ENCODE data around the gene PURB.
"Not testable (repeated sequence)": the region's sequence is repeated elsewhere in the genome, so short reads cannot be mapped to it uniquely, and the experiment has no call there.

Gene PURB

DNA sequence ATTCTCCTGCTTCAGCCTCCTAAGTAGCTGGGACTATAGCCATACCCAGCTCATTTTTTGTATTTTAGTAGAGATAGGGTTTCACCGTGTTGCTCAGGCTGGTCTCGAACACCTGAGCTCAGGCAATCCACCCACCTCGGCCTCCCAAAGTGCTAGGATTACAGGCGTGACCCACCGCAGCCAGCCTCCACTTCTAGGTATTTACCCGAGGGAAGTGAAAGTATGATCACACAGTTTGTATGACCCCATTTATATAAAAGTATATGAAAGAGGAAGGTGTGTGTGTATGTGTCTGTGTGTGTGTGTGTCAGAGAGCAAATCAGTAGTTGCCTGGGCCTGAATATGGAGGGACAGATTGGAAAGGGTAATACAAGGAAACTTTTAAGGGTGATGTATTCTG is 2.0 kb upstream of the PURB start:
- no peak overlapping the region for H3K4me3 ChIP-seq (ENCODE audit: low read length)
- H3K9me3 ChIP-seq (ENCODE audit: control insufficient read depth, low read length), result no peaks in the 10 kb centered on the region
- H3K36me3 ChIP-seq (ENCODE audit: control insufficient read depth, insufficient read depth, low read length), result no peaks in the 10 kb centered on the region
- peaks cover 26% of the 10 kb centered on the region for H3K4me1 ChIP-seq (ENCODE audit: control insufficient read depth, insufficient read depth, low read length)
- no peak overlapping the region for H3K9ac ChIP-seq (ENCODE audit: low read length)
- no peaks in the 10 kb centered on the region for H3K27me3 ChIP-seq (ENCODE audit: control insufficient read depth, insufficient read depth, low read length)

DNA sequence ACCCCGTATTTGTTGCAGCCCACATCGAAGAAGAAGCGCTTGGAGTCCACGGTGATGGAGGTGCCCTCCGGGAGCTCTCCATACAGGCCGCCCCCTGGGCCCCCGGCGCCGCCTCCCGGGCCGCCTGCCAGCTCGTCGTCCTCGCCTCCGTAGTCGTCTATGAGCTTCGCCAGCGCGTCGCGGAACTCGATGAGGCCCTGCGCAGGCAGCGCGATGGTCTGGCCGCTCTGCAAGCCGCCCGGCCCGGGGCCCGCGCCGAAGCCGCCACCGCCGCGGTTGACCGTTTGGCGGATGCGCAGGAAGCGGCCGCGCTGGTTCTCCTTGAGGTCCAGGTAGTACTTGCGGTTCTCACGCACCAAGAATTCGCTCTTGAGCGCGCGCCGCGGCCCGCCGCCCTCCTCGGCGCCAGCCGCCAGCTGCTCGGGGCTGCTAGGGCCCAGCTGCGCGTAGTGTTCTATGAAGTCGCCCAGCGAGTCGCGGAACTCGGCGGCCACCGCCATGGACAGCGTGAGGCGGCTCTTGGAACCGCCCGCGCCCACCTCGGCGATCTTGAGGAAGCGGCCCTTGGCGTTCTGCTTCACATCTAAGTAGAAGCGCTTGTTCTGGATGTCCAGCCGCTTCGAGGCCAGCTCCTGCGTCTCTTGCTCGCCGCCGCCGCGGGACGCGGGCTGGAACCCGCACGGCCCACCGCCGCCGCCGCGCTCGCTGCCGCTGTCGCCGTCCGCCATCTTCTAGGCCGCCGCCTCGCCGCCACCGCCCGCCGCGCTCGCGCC is 523 bp downstream of the PURB start:
- Histone ChIP-seq H3K36me3 (ENCODE audit: control insufficient read depth, insufficient read depth, low read length) (no peaks in the 10 kb centered on the region), H3K4me3 (ENCODE audit: low read length) (peak overlapping the region; percentile 52), H3K4me1 (ENCODE audit: control insufficient read depth, insufficient read depth, low read length) (peaks cover 44% of the 10 kb centered on the region)

GRCh38 chr7:44883961-44884620 is 1.2 kb downstream of the PURB start:
- Histone ChIP-seq H3K27me3 (ENCODE audit: control insufficient read depth, insufficient read depth, low read length) (no peaks in the 10 kb centered on the region), H3K4me1 (ENCODE audit: control insufficient read depth, insufficient read depth, low read length) (peaks cover 44% of the 10 kb centered on the region)

More for the DNA sequence above, 523 bp downstream of the PURB start:
- Histone ChIP-seq H3K9ac (ENCODE audit: low read length) (peak overlapping the region; percentile 66), H3K27me3 (ENCODE audit: control insufficient read depth, insufficient read depth, low read length) (no peaks in the 10 kb centered on the region), H3K9me3 (ENCODE audit: control insufficient read depth, low read length) (no peaks in the 10 kb centered on the region)

GRCh38 chr7:44882899-44883298 is 2.4 kb downstream of the PURB start:
- Histone ChIP-seq H3K4me1 (ENCODE audit: control insufficient read depth, insufficient read depth, low read length) (peaks cover 44% of the 10 kb centered on the region), H3K27me3 (ENCODE audit: control insufficient read depth, insufficient read depth, low read length) (no peaks in the 10 kb centered on the region), H3K9me3 (ENCODE audit: control insufficient read depth, low read length) (no peaks in the 10 kb centered on the region), H3K36me3 (ENCODE audit: control insufficient read depth, insufficient read depth, low read length) (no peaks in the 10 kb centered on the region), H3K4me3 (ENCODE audit: low read length) (no peak overlapping the region), H3K9ac (ENCODE audit: low read length) (no peak overlapping the region)

More at GRCh38 chr7:44883961-44884620, 1.2 kb downstream of the PURB start:
- peak overlapping the region; percentile 66 for H3K9ac ChIP-seq (ENCODE audit: low read length)
- no peaks in the 10 kb centered on the region for H3K9me3 ChIP-seq (ENCODE audit: control insufficient read depth, low read length)
- H3K4me3 ChIP-seq (ENCODE audit: low read length), result peak overlapping the region; percentile 52
- H3K36me3 ChIP-seq (ENCODE audit: control insufficient read depth, insufficient read depth, low read length), result no peaks in the 10 kb centered on the region

- no peaks in the 10 kb centered on the region for H3K9me3 ChIP-seq (ENCODE audit: control insufficient read depth, low read length)
- H3K27me3 ChIP-seq (ENCODE audit: control insufficient read depth, insufficient read depth, low read length), result no peaks in the 10 kb centered on the region
- H3K4me3 ChIP-seq (ENCODE audit: low read length), result no peak overlapping the region
- H3K9ac ChIP-seq (ENCODE audit: low read length), result peak overlapping the region; percentile 45
- H3K36me3 ChIP-seq (ENCODE audit: control insufficient read depth, insufficient read depth, low read length), result no peaks in the 10 kb centered on the region
- peaks cover 43% of the 10 kb centered on the region for H3K4me1 ChIP-seq (ENCODE audit: control insufficient read depth, insufficient read depth, low read length)
These were observed 3.7 kb downstream of the PURB start for GRCh38 chr7:44881610-44882009.

DNA sequence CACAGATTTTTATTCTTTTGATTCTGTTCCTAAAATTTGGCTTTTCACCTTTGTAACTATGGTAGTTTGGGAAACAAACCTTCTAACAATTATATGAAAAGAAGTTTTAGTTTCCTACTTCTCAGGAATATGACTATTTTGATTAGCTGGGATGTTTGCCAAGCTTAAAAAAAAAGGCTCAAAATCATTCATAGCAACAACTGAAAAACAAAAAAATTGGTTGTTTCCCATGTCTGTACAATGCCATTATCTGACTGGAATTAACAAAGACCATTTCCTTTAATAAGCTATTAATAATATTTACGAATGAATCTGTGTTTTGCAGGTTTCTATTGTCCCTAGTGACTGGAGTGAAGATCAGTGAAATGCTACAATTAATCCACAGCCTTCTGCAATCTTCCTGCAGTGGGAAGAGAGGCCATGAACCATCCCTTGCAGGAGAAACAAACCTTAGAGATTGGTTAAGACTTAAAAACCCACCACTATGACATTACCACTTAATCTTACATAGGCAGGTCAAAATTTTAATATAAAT is 4.2 kb downstream of the PURB start:
- H3K4me1 ChIP-seq (ENCODE audit: control insufficient read depth, insufficient read depth, low read length), result peaks cover 38% of the 10 kb centered on the region
- H3K4me3 ChIP-seq (ENCODE audit: low read length), result no peak overlapping the region
- H3K36me3 ChIP-seq (ENCODE audit: control insufficient read depth, insufficient read depth, low read length), result no peaks in the 10 kb centered on the region
- no peak overlapping the region for H3K9ac ChIP-seq (ENCODE audit: low read length)
- no peaks in the 10 kb centered on the region for H3K27me3 ChIP-seq (ENCODE audit: control insufficient read depth, insufficient read depth, low read length)
- no peaks in the 10 kb centered on the region for H3K9me3 ChIP-seq (ENCODE audit: control insufficient read depth, low read length)

- peaks cover 35% of the 10 kb centered on the region for H3K4me1 ChIP-seq (ENCODE audit: control insufficient read depth, insufficient read depth, low read length)
- no peak overlapping the region for H3K4me3 ChIP-seq (ENCODE audit: low read length)
These were observed 4.9 kb downstream of the PURB start for GRCh38 chr7:44880317-44881018.

GRCh38 chr7:44876393-44876792 is 8.9 kb downstream of the PURB start:
- Histone ChIP-seq H3K9ac (ENCODE audit: low read length) (no peak overlapping the region), H3K9me3 (ENCODE audit: control insufficient read depth, low read length) (no peaks in the 10 kb centered on the region), H3K36me3 (ENCODE audit: control insufficient read depth, insufficient read depth, low read length) (no peaks in the 10 kb centered on the region), H3K4me3 (ENCODE audit: low read length) (no peak overlapping the region), H3K27me3 (ENCODE audit: control insufficient read depth, insufficient read depth, low read length) (no peaks in the 10 kb centered on the region), H3K4me1 (ENCODE audit: control insufficient read depth, insufficient read depth, low read length) (peaks cover 12% of the 10 kb centered on the region)

More at GRCh38 chr7:44880317-44881018, 4.9 kb downstream of the PURB start:
- Histone ChIP-seq H3K9me3 (ENCODE audit: control insufficient read depth, low read length) (no peaks in the 10 kb centered on the region), H3K9ac (ENCODE audit: low read length) (no peak overlapping the region), H3K27me3 (ENCODE audit: control insufficient read depth, insufficient read depth, low read length) (no peaks in the 10 kb centered on the region), H3K36me3 (ENCODE audit: control insufficient read depth, insufficient read depth, low read length) (no peaks in the 10 kb centered on the region)

- H3K4me3 ChIP-seq (ENCODE audit: low read length), result no peak overlapping the region
- no peaks in the 10 kb centered on the region for H3K9me3 ChIP-seq (ENCODE audit: control insufficient read depth, low read length)
- peaks cover under 1% of the 10 kb centered on the region for H3K4me1 ChIP-seq (ENCODE audit: control insufficient read depth, insufficient read depth, low read length)
- H3K9ac ChIP-seq (ENCODE audit: low read length), result no peak overlapping the region
- H3K27me3 ChIP-seq (ENCODE audit: control insufficient read depth, insufficient read depth, low read length), result no peaks in the 10 kb centered on the region
- H3K36me3 ChIP-seq (ENCODE audit: control insufficient read depth, insufficient read depth, low read length), result no peaks in the 10 kb centered on the region
These were observed 10.1 kb downstream of the PURB start for GRCh38 chr7:44875241-44875640.

DNA sequence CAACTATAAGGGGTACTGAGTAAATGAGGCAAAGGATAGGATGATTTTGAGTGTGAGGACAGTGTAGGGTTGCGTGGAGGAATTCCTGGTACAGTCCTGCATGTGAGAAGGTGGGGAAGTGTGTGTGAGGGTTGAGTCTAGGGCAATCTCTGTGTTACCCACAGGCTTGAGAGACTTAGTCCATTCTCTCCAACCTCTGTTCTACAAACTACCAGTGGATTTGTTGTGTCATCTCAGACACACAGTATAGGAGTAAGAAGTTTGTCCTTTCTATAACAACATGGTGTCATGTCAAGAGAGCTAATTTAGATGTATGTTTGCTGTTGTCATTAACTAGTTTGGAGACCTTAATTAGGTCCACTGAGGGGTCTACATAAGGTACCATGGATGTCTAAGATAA is 12.5 kb downstream of the PURB start:
- H3K4me1 ChIP-seq (ENCODE audit: control insufficient read depth, insufficient read depth, low read length), result no peaks in the 10 kb centered on the region
- no peak overlapping the region for H3K4me3 ChIP-seq (ENCODE audit: low read length)
- H3K36me3 ChIP-seq (ENCODE audit: control insufficient read depth, insufficient read depth, low read length), result no peaks in the 10 kb centered on the region
- no peaks in the 10 kb centered on the region for H3K27me3 ChIP-seq (ENCODE audit: control insufficient read depth, insufficient read depth, low read length)
- no peak overlapping the region for H3K9ac ChIP-seq (ENCODE audit: low read length)
- H3K9me3 ChIP-seq (ENCODE audit: control insufficient read depth, low read length), result no peaks in the 10 kb centered on the region

DNA sequence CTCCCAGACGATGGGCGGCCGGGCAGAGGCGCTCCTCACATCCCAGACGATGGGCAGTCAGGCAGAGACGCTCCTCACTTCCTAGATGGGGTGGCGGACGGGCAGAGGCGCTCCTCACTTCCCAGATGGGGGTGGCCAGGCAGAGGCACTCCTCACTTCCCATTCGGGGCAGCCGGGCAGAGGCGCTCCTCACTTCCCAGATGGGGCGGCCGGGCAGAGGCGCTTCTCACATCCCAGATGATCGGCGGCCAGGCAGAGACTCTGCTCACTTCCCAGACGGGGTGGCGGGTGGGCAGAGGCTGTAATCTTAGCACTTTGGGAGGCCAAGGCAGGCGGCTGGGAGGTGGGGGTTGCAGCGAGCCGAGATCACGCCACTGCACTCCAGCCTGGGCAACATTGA is 13.4 kb downstream of the PURB start:
- H3K36me3 ChIP-seq (ENCODE audit: control insufficient read depth, insufficient read depth, low read length); H3K27me3 ChIP-seq (ENCODE audit: control insufficient read depth, insufficient read depth, low read length); H3K9me3 ChIP-seq (ENCODE audit: control insufficient read depth, low read length); H3K4me3 ChIP-seq (ENCODE audit: low read length); H3K4me1 ChIP-seq (ENCODE audit: control insufficient read depth, insufficient read depth, low read length); H3K9ac ChIP-seq (ENCODE audit: low read length): not testable (repeated sequence)

DNA sequence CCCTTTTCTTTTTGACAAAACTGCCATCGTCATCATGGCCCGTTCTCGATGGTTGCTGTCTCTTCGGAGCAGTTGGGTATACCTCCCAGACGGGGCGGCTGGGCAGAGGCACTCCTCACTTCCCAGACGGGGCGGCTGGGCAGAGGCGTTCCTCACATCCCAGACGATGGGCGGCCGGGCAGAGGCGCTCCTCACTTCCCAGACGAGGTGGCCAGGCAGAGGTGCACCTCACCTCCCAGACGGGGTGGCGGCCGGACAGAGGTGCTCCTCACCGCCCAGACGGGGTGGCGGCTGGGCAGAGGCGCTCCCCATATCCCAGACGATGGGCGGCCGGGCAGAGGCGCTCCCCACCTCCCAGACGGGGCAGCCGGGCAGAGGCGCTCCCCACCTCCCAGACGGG is 14.6 kb downstream of the PURB start:
- H3K27me3 ChIP-seq (ENCODE audit: control insufficient read depth, insufficient read depth, low read length); H3K9me3 ChIP-seq (ENCODE audit: control insufficient read depth, low read length); H3K36me3 ChIP-seq (ENCODE audit: control insufficient read depth, insufficient read depth, low read length); H3K4me1 ChIP-seq (ENCODE audit: control insufficient read depth, insufficient read depth, low read length); H3K4me3 ChIP-seq (ENCODE audit: low read length); H3K9ac ChIP-seq (ENCODE audit: low read length): not testable (repeated sequence)
